ENCODE results near the gene ZNF837. TPM values are rescaled to one million over a fixed set of nuclear protein-coding genes. Genes with fewer than 3 reads are reported as not detected.
A peak's percentile ranks its signal among the peaks of the same experiment; 100 is the strongest.

Gene ZNF837
- total and polyA plus RNA-seq, 2 of the 4 experiments (the other 2 are of a cell fraction), result 0.54 to 1.2 TPM

DNA sequence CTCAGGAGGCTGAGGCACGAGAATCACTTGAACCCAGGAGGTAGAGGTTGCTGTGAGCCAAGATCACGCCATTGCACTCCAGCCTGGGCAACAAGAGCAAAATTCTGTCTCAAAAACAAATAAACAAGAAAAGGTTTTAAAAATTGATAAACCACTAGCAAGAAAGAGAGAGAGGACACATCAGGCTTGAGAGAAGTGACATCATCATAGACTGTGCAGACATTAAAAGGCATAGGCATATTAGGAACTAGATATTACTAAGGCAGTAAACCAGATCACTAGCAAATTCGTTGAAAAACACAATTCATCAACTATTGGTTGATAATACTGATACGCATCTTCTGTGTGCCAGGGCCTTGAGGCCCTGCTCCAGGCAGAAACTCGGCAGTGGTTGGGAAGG lies 35.3 kb downstream of the ZNF837 start:
- no CpG with 5 or more reads among the region's 5 CpGs for WGBS, 2 experiments (ENCODE audit: extremely low coverage in 2 of 2, insufficient read length in 1 of 2)
- Histone ChIP-seq H3K4me3 (ENCODE audit: insufficient read depth, low read depth, low read length) (no peak overlapping the region), H3K9me1 (ENCODE audit: insufficient read depth, low read length) (peaks cover 11% of the 10 kb centered on the region; the same call in 1 of the 2 replicates), H3K36me3 (ENCODE audit: control insufficient read depth, insufficient read depth, low read length) (peaks cover 5% of the 10 kb centered on the region), H4K20me1 (ENCODE audit: insufficient read depth, low read length) (peaks cover 12% of the 10 kb centered on the region; the same call in 1 of the 2 replicates), H2BK120ac (ENCODE audit: low read depth, low read length) (no peak overlapping the region), H3K14ac (replicated peaks; ENCODE audit: low read depth, low read length) (no peak overlapping the region), H3K27me3 (ENCODE audit: control insufficient read depth, insufficient read depth, low read length) (no peaks in the 10 kb centered on the region), H4K8ac (ENCODE audit: low read depth in 2 of 2, low read length in 2 of 2) (no peak overlapping the region), H4K91ac (ENCODE audit: insufficient read depth, low read depth, low read length) (no peak overlapping the region), H3K18ac (ENCODE audit: low read depth, low read length) (no peak overlapping the region), H3K56ac (ENCODE audit: extremely low read depth, insufficient read depth, low read length) (no peak overlapping the region), H2BK20ac (ENCODE audit: low read depth, low read length) (no peak overlapping the region), H3K23ac (ENCODE audit: low read depth, low read length) (no peak overlapping the region), H3K79me1 (ENCODE audit: low read depth in 1 of 2, low read length in 2 of 2) (peaks cover 23 to 51% of the 10 kb centered on the region in 2 experiments), H3K4me1 (ENCODE audit: control insufficient read depth, insufficient read depth, low read length) (peaks cover 6% of the 10 kb centered on the region; the same call in 1 of the 2 replicates), H2AK5ac (ENCODE audit: low read depth, low read length) (peak overlapping the region; percentile 1; the same call in 1 of the 2 replicates), H3K27ac (ENCODE audit: insufficient read depth, low read length) (no peak overlapping the region), H3K4ac (ENCODE audit: low read depth, low read length) (no peak overlapping the region), H2AFZ (replicated peaks; ENCODE audit: low read length, poor library complexity) (no peak overlapping the region), H4K5ac (ENCODE audit: low read depth, low read length) (no peak overlapping the region), H2BK5ac (ENCODE audit: low read depth, low read length, poor library complexity, severe bottlenecking) (no peak overlapping the region), H2BK15ac (ENCODE audit: low read depth, low read length) (no peak overlapping the region), H3K9ac (ENCODE audit: low read depth, low read length) (no peak overlapping the region), H3K4me2 (ENCODE audit: low read depth, low read length) (no peak overlapping the region), H2AK9ac (replicated peaks; ENCODE audit: low read depth, low read length, poor library complexity) (no peak overlapping the region), H3K9me3 (ENCODE audit: control insufficient read depth, insufficient read depth, low read length) (no peaks in the 10 kb centered on the region)
- DNase-seq, result no peak
- in situ Hi-C loops (cut with MboI; ENCODE audit: low sequenced_read_pairs), result no loop called here
- intact Hi-C loops (cut with micrococcal nuclease), result no loop called here
- no peak for ATAC-seq (ENCODE audit: low read depth)
- BruUV-seq (replicated peaks), result no TSS peak
- ChIA-PET POLR2A (ENCODE audit: unreplicated experiment) (no interaction called here), CTCF (no interaction called here)
- dilution Hi-C loops (cut with HindIII; ENCODE audit: low sequenced_read_pairs, unreplicated experiment), result no loop called here
- TF ChIP-seq CHD1 (IDR thresholded peaks at IDR 0.05; ENCODE audit: low read depth, low read length) (no peak), CEBPB (IDR thresholded peaks at IDR 0.05; ENCODE audit: low read depth, low read length) (no peak), NFE2L2 (IDR thresholded peaks at IDR 0.05; ENCODE audit: low read depth, low read length) (no peak), FOS (IDR thresholded peaks at IDR 0.05; ENCODE audit: low read depth, low read length) (no peak)
- TF ChIP-seq, protein P1, sequence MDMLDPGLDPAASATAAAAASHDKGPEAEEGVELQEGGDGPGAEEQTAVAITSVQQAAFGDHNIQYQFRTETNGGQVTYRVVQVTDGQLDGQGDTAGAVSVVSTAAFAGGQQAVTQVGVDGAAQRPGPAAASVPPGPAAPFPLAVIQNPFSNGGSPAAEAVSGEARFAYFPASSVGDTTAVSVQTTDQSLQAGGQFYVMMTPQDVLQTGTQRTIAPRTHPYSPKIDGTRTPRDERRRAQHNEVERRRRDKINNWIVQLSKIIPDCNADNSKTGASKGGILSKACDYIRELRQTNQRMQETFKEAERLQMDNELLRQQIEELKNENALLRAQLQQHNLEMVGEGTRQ (IDR thresholded peaks at IDR 0.05; ENCODE audit: low read depth, low read length), result no peak

All from IMR-90 (cell line).